Measurements from ENCODE around the gene CBX6.

Gene CBX6

DNA sequence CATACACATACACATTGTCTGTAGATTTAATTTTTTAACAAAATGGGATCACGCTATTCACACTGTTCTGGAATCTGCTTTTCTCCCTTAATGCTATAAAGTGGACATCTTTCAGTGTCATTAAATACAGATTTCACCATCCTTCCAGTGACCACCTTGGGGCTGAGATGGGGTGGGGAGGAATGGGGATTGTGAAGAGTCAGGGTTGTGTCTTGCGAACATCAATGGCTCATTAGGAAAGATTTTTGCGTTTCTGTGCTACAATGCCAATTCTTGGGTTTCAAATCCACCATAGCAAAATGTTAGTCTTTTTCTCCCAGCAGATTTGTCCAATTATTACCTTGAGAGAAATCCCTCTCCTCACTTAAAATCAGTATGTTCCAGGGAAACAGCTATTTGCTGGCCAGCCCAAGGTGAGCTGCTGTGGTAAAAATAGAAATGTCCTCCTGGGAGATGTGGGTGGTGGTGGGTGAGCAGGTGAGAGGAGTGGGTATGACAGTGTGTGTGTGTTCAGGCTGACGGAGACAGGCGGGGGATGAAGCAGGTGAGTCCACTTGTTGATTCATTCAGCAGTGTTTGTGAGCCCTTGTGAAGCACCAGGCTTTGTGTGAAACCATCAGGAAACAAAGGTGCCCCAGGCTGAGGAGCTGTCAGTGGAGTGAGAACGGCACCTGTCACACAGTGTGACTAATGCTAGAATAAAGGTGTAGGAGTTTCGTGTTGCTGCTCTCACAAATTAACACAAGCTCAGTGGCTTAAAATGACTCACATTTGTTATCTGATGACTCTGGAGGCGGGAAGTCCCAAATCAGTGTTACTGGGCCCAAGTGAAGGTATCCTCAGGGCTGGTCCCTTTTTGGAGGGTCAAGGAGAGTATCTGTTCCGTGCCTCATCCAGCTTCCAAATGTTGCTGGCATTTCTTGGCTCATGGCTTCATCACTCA, 1.7 kb upstream of the CBX6 start:
- DNase-seq = no peak

DNA sequence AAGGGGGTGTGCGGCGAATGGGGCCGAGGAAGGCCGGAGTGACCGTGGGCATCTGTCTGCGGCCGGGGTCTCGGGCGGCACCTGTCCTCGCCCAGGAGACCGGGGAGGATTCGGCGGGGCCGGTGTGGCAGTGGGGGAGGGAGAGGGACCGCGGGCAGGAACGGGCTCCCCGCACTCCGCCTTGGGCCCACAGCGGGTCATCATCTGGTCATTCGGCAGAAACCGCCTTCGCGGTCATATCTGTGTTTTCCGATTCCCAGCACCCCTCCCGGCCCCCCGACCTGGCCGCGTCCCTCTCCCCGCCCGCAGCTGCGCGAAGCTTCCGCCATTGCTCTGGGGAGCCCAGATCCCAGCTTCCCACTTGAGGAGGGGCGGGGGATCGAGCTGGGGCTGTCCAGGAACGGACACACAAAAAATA, 824 bp upstream of the CBX6 start:
- no peak for DNase-seq

DNA sequence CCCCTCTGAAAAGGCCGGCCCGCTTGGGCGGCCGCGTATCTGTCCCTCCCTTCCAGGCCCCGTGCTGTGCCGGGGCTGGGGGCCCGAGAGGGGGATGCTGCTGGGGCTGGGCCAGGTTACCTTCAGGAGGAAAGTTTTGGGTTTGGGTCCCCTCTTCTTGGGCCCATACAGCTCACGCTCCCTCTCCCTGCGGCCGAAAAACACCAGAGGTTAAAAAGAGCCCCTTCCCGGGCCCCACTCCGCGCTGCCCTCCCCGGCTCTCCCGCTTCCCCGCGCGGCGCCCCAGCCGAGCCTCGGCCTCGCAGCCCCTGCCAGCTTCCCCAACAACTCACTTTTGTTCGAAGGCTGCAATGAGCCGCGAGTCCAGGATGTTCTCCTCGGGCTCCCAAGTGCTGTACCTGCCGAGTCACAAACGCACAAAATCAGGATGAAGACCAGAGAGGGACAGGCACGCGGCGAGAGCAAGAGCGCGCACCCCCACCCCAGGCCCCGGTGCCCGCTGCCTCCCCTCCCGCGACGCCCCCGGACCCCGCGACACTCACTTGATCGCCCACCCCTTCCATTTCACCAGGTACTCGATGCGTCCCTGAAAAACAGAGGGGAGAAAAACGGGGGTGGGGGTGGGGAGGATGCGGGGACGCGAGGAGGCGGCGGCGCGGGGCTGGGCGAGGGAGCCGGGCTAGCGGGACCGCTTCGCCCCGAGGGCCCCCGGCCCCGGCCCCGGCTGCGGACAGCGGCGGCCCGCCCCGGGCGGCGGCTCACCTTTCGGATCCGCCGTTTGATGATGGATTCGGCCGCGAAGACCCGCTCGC, 450 bp downstream of the CBX6 start:
- DNase-seq = no peak

DNA sequence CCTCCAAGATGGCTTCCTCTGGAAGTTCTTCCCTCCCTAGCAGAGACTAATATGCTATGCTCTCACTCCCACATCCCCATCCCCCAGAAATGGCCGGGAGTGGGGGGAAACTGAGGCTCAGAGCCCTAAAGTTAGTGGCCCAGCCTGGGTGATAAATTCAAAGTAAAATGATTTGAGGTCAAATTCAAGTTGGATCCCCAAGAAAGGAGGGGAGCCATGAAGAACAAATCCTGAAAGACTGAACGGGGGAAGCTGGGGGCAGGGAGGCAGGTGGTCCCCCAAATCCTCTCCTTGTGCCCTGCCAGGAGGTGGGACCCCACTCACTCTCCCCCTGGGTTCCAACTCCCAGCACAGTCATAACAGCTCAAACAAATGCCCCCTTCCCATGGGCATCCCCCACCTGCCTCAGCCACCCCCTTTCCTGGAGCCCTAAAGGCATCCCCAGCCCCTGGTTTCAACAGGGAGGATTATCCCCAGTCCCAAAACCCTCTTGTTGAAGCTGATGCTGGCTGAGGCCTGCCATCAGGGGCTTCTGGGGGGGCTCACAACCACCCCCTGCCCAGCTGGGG, 1.1 kb downstream of the CBX6 start:
- no peak for DNase-seq

DNA sequence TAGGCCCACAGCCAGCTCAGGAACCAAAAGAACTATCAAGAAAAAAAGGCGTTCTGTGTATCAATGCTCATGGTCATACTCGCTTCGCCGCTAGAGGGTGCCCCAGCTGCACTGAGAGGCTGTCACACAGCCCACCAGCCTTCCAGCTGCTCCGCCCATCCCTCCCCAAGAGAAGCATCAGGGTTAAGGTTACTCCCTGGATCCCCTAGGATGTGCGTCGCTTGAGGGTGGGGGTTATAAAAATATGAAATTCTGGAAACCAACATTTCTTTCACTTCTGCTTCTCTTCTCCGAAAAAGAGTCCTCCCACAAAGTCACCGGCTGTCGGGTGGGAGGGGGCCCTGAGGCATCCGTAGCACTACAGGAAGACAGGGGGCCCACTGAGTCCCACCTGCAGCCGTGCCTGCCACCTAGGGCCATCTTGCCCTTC, 1.7 kb downstream of the CBX6 start:
- peak; percentile 65 for DNase-seq

DNA sequence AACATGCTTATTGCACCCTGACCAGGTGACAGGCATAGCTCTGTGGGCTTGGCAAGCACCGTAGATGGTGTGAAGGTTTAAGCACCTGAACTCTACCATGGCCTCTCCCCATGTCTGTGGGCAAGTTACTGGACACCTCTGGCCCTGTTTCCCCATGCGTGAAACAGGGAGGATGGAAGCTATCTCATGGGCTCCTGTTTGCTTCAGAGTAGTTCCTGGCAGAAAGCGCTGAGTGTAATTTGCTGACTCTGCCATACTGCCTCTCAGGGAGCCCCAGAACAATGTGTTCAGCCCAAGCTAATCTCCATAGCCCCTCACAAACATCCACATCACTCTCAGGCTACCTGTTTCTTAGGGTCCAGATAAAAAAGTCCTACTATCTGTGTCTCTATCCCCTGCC, 2.4 kb downstream of the CBX6 start:
- no peak for DNase-seq

DNA sequence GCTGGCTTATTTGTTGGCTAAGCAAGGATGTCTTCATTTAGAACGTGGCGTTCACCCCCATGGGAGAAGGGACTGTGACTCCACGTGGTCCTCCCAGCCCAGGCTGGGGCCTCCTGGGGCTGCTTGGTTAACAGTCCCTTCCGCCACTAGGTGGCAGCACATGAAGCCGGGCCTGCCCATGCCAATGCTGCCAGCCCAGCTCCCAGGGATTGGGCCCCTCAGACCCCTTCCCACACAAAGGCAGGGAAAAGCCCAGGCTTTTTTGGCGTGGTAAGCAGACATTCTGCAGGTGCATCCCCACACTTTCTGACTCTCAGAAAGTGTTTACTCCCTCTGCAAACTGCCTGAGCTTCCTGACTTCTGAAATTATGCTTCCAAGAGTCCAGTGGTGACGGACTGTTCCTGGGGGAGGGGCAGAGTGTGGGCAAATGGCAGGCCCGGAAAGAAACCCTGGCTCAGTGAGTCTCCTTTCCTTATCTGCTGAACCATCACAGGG, 3.1 kb downstream of the CBX6 start:
- DNase-seq = peak; percentile 63

DNA sequence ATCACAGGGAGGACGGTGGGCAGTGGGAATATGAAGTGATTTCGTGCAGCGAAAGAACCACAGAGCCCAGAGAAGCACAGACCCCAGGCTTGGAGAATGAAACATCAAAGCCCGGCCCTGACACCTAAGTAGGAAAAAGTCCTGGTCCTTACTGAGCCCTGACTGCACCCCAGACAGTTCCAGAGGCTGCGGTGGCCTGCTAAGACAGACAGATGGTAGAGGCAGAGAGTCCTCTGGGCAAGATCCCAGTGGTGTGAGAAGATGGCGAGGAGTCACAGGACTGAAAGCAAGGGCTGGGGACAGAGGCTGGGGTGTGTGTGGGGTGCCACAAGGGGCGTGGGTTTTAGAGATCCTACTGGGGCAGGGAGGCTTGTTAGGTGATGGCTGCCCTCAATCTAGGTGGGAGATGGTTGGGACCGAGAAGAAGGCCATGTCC, 3.7 kb downstream of the CBX6 start:
- no peak for DNase-seq

DNA sequence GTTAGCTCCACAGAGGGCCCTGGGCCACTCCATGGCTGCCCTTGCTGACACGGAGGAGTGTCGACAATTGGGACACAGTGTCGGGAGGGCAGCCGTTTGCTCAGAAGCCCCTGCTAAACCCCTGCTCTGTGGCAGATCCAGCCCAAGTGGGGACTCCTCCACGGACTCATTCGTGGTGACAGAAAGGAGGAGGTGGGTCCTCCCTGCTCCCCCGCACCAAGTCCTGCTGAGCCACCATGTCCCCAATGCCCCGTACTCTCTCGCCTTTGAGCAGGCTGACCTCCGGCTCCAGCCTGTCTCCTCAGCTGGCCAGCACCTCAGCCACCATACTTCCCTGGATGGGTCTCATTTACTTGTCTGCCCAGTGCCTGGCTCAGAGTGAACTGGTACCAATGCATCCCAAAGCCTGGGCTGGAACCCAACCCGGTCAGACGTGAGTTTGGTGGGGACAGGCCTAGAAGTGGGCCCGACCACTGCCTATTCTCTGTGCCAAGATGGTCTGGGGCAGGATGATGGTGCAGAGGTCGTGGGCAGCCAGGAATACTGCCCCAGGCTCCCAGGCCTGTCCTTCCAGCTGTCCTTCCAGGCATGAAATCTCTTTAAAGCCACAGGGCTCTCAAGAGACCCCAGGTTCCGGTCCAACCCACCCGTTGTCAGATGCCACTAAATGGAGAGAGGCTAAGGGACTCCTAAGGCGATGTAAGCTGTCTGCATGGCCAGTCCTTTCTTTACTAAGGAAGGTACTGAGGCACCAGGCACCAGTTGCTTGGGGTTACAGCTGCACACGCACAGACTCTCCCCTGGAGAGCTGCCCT, 4.3 kb downstream of the CBX6 start:
- DNase-seq = no peak

DNA sequence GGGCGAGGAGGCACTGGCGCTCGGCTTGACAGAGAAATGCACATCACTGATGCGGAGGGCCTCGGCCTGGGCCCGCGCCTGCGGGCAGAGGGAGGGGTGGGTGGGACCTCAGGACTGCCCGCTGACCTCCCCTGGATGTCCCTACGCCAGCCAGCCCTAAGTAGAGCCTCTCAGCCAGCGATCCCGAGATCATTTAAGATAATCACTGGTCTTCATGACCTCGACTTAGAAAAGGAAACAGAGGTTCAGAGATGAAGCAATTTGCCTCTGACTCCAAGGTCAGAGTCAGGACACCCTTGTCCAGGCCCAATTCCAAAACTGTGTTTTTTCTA, 4.9 kb downstream of the CBX6 start:
- DNase-seq = no peak

DNA sequence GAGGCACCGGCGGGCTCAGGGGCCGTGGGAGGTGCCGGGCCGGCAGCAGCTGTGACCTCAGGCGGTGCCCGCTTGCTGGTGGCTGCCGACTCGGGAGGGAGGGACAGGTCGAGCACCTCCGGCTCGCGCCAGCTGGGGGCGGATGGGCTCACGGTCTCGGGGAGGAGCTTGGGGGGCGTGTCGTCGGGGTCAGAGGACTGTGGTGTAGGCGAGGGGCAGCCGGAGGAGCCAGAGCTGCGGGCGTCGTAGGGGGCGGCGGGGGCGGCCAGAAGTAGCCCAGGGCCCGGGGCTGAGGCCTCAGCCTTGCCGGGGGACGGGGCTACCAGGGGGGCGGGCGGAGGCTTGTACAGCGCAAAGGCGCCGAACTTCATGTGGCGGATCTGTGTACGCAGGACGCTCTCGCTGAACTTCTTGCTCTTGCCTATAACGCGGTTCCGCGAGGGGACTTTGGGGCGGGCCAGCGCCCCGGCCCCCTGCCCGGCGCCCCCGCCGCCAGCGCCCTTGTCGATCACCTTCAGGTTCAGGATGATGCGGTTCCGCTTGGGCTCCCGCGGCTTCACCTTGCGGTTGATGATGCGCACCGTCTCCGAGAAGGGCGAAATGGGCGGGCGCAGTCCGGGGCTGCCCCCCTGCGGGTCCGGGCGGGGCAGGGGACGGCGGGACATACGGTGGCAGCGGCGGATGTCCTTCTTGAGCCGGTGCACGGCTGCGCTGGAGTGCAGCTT, 5.5 kb downstream of the CBX6 start:
- DNase-seq = no peak

DNA sequence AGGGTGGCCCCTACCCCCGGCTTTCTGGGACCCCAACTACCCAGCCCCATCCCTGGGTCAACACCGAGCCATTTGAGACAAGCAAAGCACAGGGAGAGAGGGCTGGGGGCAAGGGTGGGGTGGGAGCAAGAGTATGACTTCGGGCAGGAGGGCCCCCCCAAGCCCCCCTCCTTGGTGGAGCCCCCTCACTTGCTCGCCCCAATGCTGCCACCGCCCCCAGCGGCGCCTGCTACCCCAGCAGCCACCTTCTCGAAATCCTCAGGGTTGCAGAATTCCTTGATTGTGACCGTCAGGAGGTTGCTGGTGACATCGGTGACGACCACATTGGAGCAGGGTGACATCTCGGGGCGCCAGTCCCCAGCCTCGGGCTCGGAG, 6.0 kb downstream of the CBX6 start:
- no peak for DNase-seq

DNA sequence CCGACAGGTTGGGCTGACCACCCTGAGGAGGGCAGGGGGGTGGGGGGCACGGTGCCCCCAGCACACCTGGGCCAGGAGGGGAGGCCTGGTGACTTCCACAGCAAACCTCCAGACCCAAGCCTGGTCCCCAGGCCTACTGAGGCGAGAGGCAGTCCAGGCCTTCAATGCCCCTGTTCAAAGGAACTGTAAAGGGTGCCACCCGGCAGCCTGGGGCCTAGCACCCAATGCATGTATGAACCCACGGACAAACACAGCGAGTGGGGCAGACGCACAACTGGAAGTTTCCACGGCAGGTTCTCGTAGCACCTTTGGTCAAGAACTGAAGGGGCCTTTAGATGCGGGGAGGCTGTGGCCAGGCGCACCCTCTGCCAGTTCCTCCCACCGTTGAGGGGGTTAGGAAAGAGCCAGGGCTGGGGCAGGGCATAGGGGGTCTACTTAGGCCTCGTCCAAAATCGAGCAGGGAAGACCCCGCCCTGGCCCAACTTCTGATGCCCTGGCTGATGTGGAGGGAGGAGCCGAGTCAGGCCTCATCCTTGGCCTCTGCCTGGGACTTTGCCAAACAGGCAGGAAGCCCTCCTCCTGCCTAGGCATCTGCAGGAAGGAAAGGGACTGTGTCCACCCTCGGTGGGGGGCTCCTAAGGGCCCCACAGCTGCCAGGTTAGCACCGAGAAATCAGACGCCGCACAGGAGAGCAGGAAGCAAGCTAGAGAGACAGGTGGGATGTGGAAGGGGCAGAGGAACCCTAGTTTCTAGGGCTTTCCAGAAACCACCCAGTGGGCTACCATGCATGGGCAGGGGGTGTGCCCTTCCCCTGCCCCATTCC, 6.6 kb downstream of the CBX6 start:
- DNase-seq = no peak

DNA sequence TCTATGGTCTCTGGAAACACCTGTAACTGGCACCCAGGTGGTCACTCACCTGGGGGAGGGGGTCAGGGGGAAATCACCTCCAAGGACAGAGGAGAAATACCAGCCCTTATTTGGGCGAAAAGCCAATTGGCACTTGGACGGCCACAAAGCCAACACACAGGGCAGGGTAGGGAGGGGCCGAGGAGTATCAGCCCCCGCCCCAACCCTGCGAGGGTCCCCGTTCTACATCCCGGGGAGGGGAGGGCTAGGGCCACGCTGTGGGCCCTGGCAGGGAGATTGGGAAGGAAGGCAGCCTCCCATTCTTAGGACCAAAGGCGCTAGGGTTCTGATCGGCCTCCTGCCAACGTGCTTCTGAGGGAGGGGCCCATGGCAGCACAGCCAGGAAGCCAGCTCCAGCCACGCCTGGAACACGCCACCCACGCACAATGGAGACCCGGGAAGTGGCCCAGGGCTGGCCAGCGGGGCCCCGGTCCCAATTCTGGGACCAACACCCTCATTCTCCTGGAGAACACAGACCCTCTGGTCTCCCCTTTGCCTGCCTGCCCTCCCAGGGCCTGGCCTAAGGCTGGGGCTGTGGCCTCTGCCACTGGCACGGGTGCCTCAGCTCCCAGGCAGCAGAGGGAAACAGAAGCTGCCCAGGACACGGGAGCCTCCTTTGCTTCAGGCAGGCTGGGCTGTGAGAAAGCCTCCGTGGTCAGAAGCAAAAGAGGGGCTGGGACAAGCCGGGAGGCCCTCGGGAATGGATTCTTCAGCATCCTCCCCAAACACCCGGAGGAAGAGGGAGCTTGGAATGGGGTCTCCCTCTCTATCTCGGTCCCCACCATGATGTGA, 7.4 kb downstream of the CBX6 start:
- DNase-seq = no peak

DNA sequence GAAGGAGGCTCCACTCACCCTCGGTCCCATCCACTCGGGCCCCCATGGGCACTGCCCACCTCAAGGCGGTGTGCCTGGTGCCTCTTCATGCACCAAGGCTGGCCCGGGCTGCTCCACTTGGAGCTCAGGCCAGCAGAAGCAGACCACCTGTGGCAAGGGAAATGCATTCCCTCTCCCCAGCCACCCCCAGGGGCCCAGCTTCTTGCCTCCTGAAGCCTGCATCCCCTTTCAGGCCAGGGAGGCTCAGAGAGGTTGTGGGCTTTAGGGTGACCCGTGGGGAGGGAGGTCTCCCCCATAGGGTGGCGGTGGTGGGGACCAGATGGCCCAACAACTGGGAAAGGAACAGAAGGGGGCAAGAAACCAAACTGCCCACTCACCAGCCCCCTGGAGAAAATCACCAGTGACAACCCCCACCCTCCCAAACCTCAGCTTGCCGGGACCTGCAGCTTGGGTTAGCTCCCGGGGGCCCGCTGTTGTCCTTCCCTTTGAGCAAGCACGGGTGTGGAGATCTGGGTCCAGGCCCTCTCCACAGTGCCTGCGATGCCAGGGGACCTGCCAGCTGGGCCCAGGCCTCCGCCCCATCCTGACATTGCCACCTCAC, 8.4 kb downstream of the CBX6 start:
- DNase-seq = no peak

DNA sequence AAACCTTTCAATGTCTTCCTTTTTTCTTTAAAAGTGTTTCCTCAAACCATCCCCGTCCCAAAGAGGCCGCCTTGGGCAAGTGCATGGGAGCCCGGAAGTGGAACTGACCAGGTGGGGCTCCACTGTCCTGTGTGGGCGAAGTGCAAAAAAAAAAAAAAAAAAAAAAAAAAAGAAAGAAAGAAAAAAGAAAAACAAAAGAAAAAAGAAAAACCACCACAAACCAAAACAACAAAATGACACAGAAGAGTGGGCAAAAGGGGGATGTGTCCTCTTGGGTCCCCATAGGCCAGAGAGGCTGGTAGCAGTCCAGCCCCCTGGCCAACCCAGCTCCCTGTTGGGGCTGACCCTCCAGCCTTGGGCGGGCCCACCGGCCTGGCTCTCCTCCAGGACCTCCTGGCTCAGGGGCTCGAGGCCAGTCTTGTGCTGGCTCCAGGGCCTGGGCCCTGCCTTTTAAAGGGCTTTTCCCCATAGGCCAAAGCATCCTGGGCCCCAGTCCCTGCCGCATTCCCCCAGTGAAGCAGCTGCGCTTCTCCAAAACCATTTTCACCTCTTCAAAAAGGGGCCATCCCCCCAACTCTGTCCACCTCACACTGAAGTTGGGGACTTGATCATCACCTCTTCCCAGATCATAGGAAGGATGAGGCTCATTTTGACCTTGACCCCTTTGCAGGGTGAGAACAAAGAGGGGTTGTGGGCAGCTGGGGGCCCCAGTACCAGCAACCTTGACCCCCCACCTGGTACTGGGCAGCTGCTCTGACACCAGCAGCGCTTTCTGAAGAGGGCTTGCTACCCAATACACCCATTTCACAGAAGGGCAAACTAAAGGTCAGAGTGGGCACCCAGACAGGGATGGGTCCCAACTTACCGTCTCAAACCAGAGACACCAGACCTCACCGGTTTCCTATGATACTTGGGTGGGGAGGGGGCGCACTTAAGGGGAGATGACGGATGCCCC, 9.4 kb downstream of the CBX6 start:
- DNase-seq = no peak

DNA sequence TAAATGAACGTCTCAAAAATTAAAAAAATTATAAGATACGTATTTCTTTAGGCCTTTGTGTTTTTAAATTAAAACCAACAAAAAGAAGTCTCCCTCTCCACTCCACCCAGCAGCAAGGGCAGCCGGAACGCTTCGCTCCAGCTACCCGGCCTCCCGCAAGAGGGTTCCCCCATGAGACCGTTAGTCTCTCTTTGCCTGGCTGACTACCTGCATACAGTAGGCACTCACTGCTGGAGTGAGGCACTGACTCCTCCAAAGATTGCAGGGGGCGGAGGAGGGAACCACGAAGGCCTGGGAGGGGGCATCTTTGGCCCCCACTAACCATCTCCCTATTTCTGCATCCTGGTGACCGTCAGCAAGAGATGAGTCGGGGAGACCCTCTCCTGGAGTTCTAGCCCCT, 10.1 kb downstream of the CBX6 start:
- no peak for DNase-seq

DNA sequence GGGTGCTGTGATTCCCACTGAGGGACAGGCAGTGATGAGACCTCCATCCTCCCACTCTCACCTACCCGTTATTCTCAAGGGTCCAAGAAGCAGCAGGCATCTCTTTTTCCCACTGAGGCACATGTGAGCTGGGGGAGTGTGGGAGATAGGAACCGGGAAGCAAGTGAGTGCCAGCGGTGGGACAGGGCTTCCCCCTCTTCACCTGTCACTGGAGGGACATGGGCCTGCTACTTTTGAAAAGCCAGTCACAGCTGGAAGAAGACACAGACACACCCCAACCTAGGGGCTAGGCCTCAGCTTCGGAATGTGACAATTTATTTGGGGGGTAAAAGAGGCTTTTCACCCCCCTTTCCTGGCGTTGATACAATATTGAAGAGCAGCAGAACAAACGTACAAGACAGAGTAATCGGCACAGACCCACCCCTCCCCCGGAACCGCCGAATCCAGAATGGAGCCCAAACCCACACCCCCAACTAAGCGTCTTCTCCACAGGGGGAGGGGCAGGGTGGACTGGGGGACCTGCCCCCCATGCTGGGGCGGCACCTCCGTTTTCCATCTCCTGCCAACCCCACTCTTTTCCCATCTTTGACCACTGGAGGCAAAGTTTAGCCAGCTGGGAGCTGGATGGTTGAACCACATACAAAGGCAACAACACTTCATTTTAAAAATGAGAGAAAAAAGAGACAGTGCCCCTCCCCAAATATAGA, 10.7 kb downstream of the CBX6 start:
- DNase-seq = no peak

All from T1000 (cell line).